Measurements from ENCODE around the gene EXOSC2. TPM values are rescaled to one million over a fixed set of nuclear protein-coding genes. Genes with fewer than 3 reads are reported as not detected.
A peak's percentile ranks its signal among the peaks of the same experiment; 100 is the strongest.

The EXOSC2 gene
- total and polyA plus RNA-seq, 2 of the 13 experiments (the other 11 are each of a cell fraction or from before 2014, with no cell fraction given): 27.5 to 63.8 TPM

DNA sequence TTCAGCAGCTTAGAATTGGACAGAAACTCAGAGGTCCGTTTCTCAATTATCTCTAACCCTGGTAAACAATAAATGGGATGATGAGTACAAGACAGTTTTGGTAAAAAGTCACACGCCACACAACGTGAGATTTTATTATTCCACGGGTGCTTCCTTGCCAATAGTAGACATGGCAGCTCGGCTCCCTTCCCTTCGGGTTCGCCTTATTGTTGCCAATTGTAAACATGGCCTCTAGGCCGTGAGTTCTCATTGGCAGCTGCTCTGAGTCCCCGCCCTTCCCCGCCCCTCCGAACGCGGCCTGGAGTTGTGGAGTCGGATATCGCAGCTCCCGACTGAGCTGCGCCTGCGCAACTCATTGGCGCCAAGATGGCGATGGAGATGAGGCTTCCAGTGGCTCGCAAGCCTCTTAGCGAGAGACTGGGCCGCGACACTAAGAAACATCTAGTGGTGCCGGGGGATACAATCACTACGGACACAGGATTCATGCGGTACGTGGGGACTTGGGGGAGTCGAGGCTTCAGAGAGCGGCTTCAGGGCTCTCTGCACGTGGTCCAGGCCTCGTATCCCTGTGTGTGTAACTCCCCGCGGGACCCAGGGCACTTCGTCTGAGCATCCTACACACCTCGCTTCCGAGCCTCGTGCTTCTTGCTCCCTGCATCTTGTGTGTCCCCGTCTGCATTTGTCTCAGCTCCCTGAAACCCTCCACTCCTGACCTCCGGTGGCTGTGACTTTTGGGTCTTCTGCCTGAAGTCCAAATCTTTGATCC lies at the start of gene EXOSC2 (continued):
- TF ChIP-seq, protein P1, sequence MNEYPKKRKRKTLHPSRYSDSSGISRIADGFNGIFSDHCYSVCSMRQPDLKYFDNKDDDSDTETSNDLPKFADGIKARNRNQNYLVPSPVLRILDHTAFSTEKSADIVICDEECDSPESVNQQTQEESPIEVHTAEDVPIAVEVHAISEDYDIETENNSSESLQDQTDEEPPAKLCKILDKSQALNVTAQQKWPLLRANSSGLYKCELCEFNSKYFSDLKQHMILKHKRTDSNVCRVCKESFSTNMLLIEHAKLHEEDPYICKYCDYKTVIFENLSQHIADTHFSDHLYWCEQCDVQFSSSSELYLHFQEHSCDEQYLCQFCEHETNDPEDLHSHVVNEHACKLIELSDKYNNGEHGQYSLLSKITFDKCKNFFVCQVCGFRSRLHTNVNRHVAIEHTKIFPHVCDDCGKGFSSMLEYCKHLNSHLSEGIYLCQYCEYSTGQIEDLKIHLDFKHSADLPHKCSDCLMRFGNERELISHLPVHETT (CRISPR knock-in tag; conservative IDR thresholded peaks at IDR 0.05): no peak
- peak; percentile 38; the same call in 1 of the 2 replicates for TF ChIP-seq PHF21A (CRISPR knock-in tag; IDR thresholded peaks at IDR 0.05)
- TF ChIP-seq, protein P2, sequence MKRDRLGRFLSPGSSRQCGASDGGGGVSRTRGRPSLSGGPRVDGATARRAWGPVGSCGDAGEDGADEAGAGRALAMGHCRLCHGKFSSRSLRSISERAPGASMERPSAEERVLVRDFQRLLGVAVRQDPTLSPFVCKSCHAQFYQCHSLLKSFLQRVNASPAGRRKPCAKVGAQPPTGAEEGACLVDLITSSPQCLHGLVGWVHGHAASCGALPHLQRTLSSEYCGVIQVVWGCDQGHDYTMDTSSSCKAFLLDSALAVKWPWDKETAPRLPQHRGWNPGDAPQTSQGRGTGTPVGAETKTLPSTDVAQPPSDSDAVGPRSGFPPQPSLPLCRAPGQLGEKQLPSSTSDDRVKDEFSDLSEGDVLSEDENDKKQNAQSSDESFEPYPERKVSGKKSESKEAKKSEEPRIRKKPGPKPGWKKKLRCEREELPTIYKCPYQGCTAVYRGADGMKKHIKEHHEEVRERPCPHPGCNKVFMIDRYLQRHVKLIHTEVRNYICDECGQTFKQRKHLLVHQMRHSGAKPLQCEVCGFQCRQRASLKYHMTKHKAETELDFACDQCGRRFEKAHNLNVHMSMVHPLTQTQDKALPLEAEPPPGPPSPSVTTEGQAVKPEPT (CRISPR knock-in tag; IDR thresholded peaks at IDR 0.05; ENCODE audit: low read depth): 0 out of 2 replicates have a peak, but pooled peaks have one; percentile 42
- TF ChIP-seq CC2D1A (CRISPR knock-in tag; IDR thresholded peaks at IDR 0.05): no peak
- no peak for TF ChIP-seq POLR2AphosphoS2 (IDR thresholded peaks at IDR 0.05; ENCODE audit: low read depth, low read length)
- TF ChIP-seq RFXAP (CRISPR knock-in tag; IDR thresholded peaks at IDR 0.05; ENCODE audit: borderline replicate concordance): peak; percentile 79
- TF ChIP-seq HDAC2 (CRISPR knock-in tag; IDR thresholded peaks at IDR 0.05): no peak; the same call in 1 of the 2 replicates
- TF ChIP-seq ZBTB1 (CRISPR knock-in tag; IDR thresholded peaks at IDR 0.05; ENCODE audit: borderline replicate concordance): no peak
- no peak for TF ChIP-seq RBM39 (IDR thresholded peaks at IDR 0.05; ENCODE audit: low read depth, low read length, poor library complexity, severe bottlenecking)
- TF ChIP-seq ZNF841 (CRISPR knock-in tag; IDR thresholded peaks at IDR 0.05; ENCODE audit: borderline replicate concordance): no peak
- TF ChIP-seq, protein P3, sequence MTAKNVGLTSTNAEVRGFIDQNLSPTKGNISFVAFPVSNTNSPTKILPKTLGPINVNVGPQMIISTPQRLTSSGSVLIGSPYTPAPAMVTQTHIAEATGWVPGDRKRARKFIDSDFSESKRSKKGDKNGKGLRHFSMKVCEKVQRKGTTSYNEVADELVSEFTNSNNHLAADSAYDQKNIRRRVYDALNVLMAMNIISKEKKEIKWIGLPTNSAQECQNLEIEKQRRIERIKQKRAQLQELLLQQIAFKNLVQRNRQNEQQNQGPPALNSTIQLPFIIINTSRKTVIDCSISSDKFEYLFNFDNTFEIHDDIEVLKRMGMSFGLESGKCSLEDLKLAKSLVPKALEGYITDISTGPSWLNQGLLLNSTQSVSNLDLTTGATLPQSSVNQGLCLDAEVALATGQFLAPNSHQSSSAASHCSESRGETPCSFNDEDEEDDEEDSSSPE (CRISPR knock-in tag; IDR thresholded peaks at IDR 0.05): peak; percentile 83
- TF ChIP-seq HCFC1 (IDR thresholded peaks at IDR 0.05; ENCODE audit: low read depth, low read length): peak; percentile 75; the same call in 1 of the 2 replicates
- no peak for TF ChIP-seq GTF3A (CRISPR knock-in tag; conservative IDR thresholded peaks at IDR 0.05)
- no peak for TF ChIP-seq IRX3 (CRISPR knock-in tag; IDR thresholded peaks at IDR 0.05; ENCODE audit: borderline replicate concordance, low read depth)
- no peak for TF ChIP-seq ZBTB7B (CRISPR knock-in tag; IDR thresholded peaks at IDR 0.05)
- TF ChIP-seq ZNF547 (CRISPR knock-in tag; IDR thresholded peaks at IDR 0.05): peak; percentile 79; the same call in 1 of the 2 replicates
- TF ChIP-seq, protein P4, sequence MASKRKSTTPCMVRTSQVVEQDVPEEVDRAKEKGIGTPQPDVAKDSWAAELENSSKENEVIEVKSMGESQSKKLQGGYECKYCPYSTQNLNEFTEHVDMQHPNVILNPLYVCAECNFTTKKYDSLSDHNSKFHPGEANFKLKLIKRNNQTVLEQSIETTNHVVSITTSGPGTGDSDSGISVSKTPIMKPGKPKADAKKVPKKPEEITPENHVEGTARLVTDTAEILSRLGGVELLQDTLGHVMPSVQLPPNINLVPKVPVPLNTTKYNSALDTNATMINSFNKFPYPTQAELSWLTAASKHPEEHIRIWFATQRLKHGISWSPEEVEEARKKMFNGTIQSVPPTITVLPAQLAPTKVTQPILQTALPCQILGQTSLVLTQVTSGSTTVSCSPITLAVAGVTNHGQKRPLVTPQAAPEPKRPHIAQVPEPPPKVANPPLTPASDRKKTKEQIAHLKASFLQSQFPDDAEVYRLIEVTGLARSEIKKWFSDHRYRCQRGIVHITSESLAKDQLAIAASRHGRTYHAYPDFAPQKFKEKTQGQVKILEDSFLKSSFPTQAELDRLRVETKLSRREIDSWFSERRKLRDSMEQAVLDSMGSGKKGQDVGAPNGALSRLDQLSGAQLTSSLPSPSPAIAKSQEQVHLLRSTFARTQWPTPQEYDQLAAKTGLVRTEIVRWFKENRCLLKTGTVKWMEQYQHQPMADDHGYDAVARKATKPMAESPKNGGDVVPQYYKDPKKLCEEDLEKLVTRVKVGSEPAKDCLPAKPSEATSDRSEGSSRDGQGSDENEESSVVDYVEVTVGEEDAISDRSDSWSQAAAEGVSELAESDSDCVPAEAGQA (IDR thresholded peaks at IDR 0.05; ENCODE audit: low read depth): peak; percentile 93
- TF ChIP-seq, protein P4 (CRISPR knock-in tag; IDR thresholded peaks at IDR 0.05; ENCODE audit: borderline replicate concordance): no peak
